Lung (tissue), 12 donors: ENCODE data around the gene SLC46A1. TPM values are rescaled to one million over a fixed set of nuclear protein-coding genes. Genes with fewer than 3 reads are reported as not detected.

Experiments used
- ATAC-seq: fragments of 200-7000 bp; cut with Tn5 transposase; one replicate; pipeline ENCODE4 v1.9.1; 2020; ENCODE audit warnings: moderate number of reproducible peaks; ENCODE audit not compliant: insufficient read depth, low FRiP score
- DNase-seq, 3 donors: peaks; one replicate each; pipeline ENCODE4 v3.0.0-alpha.2; 2013 to 2017
- H3K27ac ChIP-seq, 2 donors: one replicate each; pipeline ENCODE4 v1.5.1; 2013; ENCODE audit warnings: mild to moderate bottlenecking in 2 of 2, moderate library complexity in 2 of 2, control low read depth in 1 of 2, inconsistent platforms in 1 of 2, low read depth in 1 of 2, low read length in 1 of 2
- H3K27me3 ChIP-seq, 3 donors: one replicate each; pipeline ENCODE4 v1.5.1; 2013; ENCODE audit warnings: low read length in 2 of 3; ENCODE audit not compliant: control insufficient read depth in 3 of 3, insufficient read depth in 3 of 3
- H3K36me3 ChIP-seq, 4 donors: one replicate each; pipeline ENCODE4 v1.5.1; 2013; ENCODE audit warnings: low read length in 4 of 4, mild to moderate bottlenecking in 1 of 4, moderate library complexity in 1 of 4; ENCODE audit not compliant: control insufficient read depth in 4 of 4, insufficient read depth in 4 of 4
- H3K4me1 ChIP-seq, 5 donors: one replicate each; pipeline ENCODE4 v1.5.1; 2013; ENCODE audit warnings: low read length in 5 of 5, mild to moderate bottlenecking in 2 of 5, moderate library complexity in 1 of 5; ENCODE audit not compliant: control insufficient read depth in 5 of 5, insufficient read depth in 5 of 5
- H3K4me3 ChIP-seq: one replicate; pipeline ENCODE4 v1.5.1; 2013; ENCODE audit warnings: mild to moderate bottlenecking, control low read depth, moderate library complexity
- H3K9ac ChIP-seq, 2 donors: one replicate each; pipeline ENCODE4 v1.5.1; 2013; ENCODE audit warnings: low read length in 2 of 2, control low read depth in 1 of 2; ENCODE audit not compliant: insufficient read depth in 1 of 2
- H3K9me3 ChIP-seq, 4 donors: one replicate each; pipeline ENCODE4 v1.5.1; 2013; ENCODE audit warnings: low read length in 3 of 4, mild to moderate bottlenecking in 1 of 4, moderate library complexity in 1 of 4; ENCODE audit not compliant: control insufficient read depth in 4 of 4, insufficient read depth in 3 of 4
- WGBS, 2 donors: extraction: QIAGEN DNeasy Blood & Tissue Kit; methylation state at CpG; one replicate each; pipeline ENCODE4 v1.1.7; 2013; 5-methylcytosine and 5-hydroxymethylcytosine counted together
- polyA plus RNA-seq, 2 donors: library from polyadenylated mRNA; stranded (reverse); fragments of 200-250 nt; gene quantifications; one replicate each; pipeline ENCODE4 v1.2.1, GENCODE V29; 2013
- total RNA-seq, 2 donors: library from RNA; depleted of rRNA in 1 of 2; stranded (reverse); fragments of >200 nt in 1 of 2; gene quantifications; one replicate each; pipeline ENCODE4 v1.2.1, GENCODE V29; 2014 to 2021
- TF ChIP-seq, protein P1 (sequence below): IDR thresholded peaks from 2 replicates; pipeline ENCODE4 v1.5.1; 2012; ENCODE audit warnings: mild to moderate bottlenecking; ENCODE audit errors: control extremely low read depth, extremely low read depth
- donor health status: control.
- donor health status: control.
- donor health status: Bipolar disorder and iron deficiency.
- donor health status: healthy.
- donor health status: DM: yes; HTN: yes; CAD: no.

SLC46A1 gene
- total and polyA plus RNA-seq, 4 donors: 4.6 to 23.8 (median 9.4) TPM

DNA sequence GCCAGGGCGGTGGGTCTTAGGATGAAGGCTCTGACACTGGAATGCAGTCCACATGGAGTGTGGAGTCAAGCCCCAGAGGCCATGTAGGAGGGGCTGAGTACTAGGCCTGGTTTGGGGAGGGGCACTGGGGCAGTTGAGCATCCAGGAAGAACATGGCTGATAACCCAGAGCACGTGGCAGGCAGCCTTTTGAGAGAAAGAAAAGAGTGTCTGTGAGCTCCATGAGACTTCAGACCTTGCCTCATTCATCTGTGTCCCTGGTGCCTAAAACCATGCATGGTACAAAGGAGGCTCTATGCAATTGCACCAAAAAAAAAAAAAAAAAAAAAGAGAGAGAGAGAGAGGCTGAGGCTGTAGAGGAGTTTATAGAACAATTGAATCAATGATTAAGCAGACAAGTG, 14.6 kb downstream of the SLC46A1 start:
- H3K36me3 ChIP-seq: peaks cover 0 to 33% (median 9%) of the 10 kb centered on the region in 4 donors
- no peak overlapping the region for H3K4me3 ChIP-seq

GRCh38 chr17:28390984-28391383, 15.0 kb downstream of the SLC46A1 start:
- Histone ChIP-seq H3K9me3 (no peaks in the 10 kb centered on the region), H3K4me3 (no peak overlapping the region), H3K27ac (no peak overlapping the region), H3K27me3 (no peaks in the 10 kb centered on the region), H3K4me1 (no peaks in the 10 kb centered on the region), H3K9ac (no peak overlapping the region), H3K36me3 (peaks cover 0 to 29% (median 9%) of the 10 kb centered on the region in 4 donors)
- no peak for ATAC-seq
- WGBS, 2 donors: 92 to 100% methylated on average over 1 of the region's 1 CpG
- TF ChIP-seq, protein P1, sequence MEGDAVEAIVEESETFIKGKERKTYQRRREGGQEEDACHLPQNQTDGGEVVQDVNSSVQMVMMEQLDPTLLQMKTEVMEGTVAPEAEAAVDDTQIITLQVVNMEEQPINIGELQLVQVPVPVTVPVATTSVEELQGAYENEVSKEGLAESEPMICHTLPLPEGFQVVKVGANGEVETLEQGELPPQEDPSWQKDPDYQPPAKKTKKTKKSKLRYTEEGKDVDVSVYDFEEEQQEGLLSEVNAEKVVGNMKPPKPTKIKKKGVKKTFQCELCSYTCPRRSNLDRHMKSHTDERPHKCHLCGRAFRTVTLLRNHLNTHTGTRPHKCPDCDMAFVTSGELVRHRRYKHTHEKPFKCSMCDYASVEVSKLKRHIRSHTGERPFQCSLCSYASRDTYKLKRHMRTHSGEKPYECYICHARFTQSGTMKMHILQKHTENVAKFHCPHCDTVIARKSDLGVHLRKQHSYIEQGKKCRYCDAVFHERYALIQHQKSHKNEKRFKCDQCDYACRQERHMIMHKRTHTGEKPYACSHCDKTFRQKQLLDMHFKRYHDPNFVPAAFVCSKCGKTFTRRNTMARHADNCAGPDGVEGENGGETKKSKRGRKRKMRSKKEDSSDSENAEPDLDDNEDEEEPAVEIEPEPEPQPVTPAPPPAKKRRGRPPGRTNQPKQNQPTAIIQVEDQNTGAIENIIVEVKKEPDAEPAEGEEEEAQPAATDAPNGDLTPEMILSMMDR: no peak
- DNase-seq: no peak

More for the DNA sequence above, 14.6 kb downstream of the SLC46A1 start:
- H3K27ac ChIP-seq: no peak overlapping the region
- H3K27me3 ChIP-seq: no peaks in the 10 kb centered on the region
- no peaks in the 10 kb centered on the region for H3K4me1 ChIP-seq
- H3K9me3 ChIP-seq: no peaks in the 10 kb centered on the region
- no peak overlapping the region for H3K9ac ChIP-seq
- 71 to 98% methylated on average over 2 of the region's 2 CpGs for WGBS, 2 donors
- no peak for DNase-seq
- ATAC-seq: no peak
- TF ChIP-seq, protein P1: no peak

GRCh38 chr17:28390563-28390962, 15.4 kb downstream of the SLC46A1 start:
- DNase-seq (no peak), ATAC-seq (no peak)
- Histone ChIP-seq H3K4me3 (no peak overlapping the region), H3K36me3 (peaks cover 0 to 27% (median 9%) of the 10 kb centered on the region in 4 donors), H3K27ac (no peak overlapping the region), H3K9me3 (no peaks in the 10 kb centered on the region), H3K4me1 (no peaks in the 10 kb centered on the region), H3K27me3 (no peaks in the 10 kb centered on the region), H3K9ac (no peak overlapping the region)
- 92 to 98% methylated on average over 2 of the region's 2 CpGs for WGBS, 2 donors
- TF ChIP-seq, protein P1: no peak

- H3K36me3 ChIP-seq: peaks cover 0 to 25% (median 9%) of the 10 kb centered on the region in 4 donors
- no peak overlapping the region for H3K4me3 ChIP-seq
- peaks cover 0 to 3% (median 0%) of the 10 kb centered on the region in 5 donors for H3K4me1 ChIP-seq
- no peak for ATAC-seq
- 90 to 93% methylated on average over 1 of the region's 1 CpG for WGBS, 2 donors
- H3K9ac ChIP-seq: no peak overlapping the region
- no peak overlapping the region for H3K27ac ChIP-seq
- no peaks in the 10 kb centered on the region for H3K27me3 ChIP-seq
- TF ChIP-seq, protein P1: no peak
- DNase-seq: no peak
- H3K9me3 ChIP-seq: no peaks in the 10 kb centered on the region
Observed at GRCh38 chr17:28390141-28390540, 15.9 kb downstream of the SLC46A1 start.
